ENCODE data around the gene IFNL3. TPM values are rescaled to one million over a fixed set of nuclear protein-coding genes. Genes with fewer than 3 reads are reported as not detected.
"Not testable (repeated sequence)": the region's sequence is repeated elsewhere in the genome, so short reads cannot be mapped to it uniquely, and the experiment has no call there.

The IFNL3 gene
- total and polyA plus RNA-seq, 7 donors, result 0.22 TPM; not detected in 6

GRCh38 chr19:39276740-39277139, 31.9 kb upstream of the IFNL3 start:
- intact Hi-C loops (cut with DNase I), result no loop called here
- peaks cover 0 to 14% (median 0%) of the 10 kb centered on the region in 3 donors for H3K27me3 ChIP-seq
- peaks cover 0 to 2% (median 0%) of the 10 kb centered on the region in 4 donors for H3K9me3 ChIP-seq
- TF ChIP-seq, protein P1, sequence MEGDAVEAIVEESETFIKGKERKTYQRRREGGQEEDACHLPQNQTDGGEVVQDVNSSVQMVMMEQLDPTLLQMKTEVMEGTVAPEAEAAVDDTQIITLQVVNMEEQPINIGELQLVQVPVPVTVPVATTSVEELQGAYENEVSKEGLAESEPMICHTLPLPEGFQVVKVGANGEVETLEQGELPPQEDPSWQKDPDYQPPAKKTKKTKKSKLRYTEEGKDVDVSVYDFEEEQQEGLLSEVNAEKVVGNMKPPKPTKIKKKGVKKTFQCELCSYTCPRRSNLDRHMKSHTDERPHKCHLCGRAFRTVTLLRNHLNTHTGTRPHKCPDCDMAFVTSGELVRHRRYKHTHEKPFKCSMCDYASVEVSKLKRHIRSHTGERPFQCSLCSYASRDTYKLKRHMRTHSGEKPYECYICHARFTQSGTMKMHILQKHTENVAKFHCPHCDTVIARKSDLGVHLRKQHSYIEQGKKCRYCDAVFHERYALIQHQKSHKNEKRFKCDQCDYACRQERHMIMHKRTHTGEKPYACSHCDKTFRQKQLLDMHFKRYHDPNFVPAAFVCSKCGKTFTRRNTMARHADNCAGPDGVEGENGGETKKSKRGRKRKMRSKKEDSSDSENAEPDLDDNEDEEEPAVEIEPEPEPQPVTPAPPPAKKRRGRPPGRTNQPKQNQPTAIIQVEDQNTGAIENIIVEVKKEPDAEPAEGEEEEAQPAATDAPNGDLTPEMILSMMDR (IDR thresholded peaks at IDR 0.05), result no peak
- TF ChIP-seq POLR2A (IDR thresholded peaks at IDR 0.05) (no peak), EP300 (IDR thresholded peaks at IDR 0.05) (no peak), POLR2AphosphoS5 (IDR thresholded peaks at IDR 0.05) (no peak)
- H3K36me3 ChIP-seq, result no peaks in the 10 kb centered on the region
- H3K4me1 ChIP-seq, result no peaks in the 10 kb centered on the region
- 90 to 94% methylated on average over 5 of the region's 5 CpGs for WGBS, 2 donors
- H3K27ac ChIP-seq, result no peak overlapping the region
- DNase-seq, result no peak
- H3K4me3 ChIP-seq, result no peak overlapping the region

- TF ChIP-seq, protein P1 (IDR thresholded peaks at IDR 0.05), result no peak
- no peak for TF ChIP-seq POLR2A (IDR thresholded peaks at IDR 0.05)
- no peak for TF ChIP-seq EP300 (IDR thresholded peaks at IDR 0.05)
- no peak for DNase-seq
- WGBS, 2 donors, result 86 to 87% methylated on average over 5 of the region's 5 CpGs
- H3K4me3 ChIP-seq, result no peak overlapping the region
- H3K9me3 ChIP-seq, result no peaks in the 10 kb centered on the region
- intact Hi-C loops (cut with DNase I), result no loop called here
- no peak overlapping the region for H3K27ac ChIP-seq
- H3K4me1 ChIP-seq, result no peaks in the 10 kb centered on the region
- H3K27me3 ChIP-seq, result peaks cover 0 to 20% (median 6%) of the 10 kb centered on the region in 3 donors
- no peaks in the 10 kb centered on the region for H3K36me3 ChIP-seq
Observed at GRCh38 chr19:39275578-39275977, 30.8 kb upstream of the IFNL3 start.

- H3K36me3 ChIP-seq; intact Hi-C loops (cut with DNase I); H3K4me1 ChIP-seq; H3K4me3 ChIP-seq; DNase-seq; H3K9me3 ChIP-seq; H3K27ac ChIP-seq: not testable (repeated sequence)
- 85 to 86% methylated on average over 5 of the region's 5 CpGs for WGBS, 2 donors
- peaks cover 0 to 22% (median 6%) of the 10 kb centered on the region in 3 donors for H3K27me3 ChIP-seq
Observed at GRCh38 chr19:39273859-39274258, 29.1 kb upstream of the IFNL3 start.

DNA sequence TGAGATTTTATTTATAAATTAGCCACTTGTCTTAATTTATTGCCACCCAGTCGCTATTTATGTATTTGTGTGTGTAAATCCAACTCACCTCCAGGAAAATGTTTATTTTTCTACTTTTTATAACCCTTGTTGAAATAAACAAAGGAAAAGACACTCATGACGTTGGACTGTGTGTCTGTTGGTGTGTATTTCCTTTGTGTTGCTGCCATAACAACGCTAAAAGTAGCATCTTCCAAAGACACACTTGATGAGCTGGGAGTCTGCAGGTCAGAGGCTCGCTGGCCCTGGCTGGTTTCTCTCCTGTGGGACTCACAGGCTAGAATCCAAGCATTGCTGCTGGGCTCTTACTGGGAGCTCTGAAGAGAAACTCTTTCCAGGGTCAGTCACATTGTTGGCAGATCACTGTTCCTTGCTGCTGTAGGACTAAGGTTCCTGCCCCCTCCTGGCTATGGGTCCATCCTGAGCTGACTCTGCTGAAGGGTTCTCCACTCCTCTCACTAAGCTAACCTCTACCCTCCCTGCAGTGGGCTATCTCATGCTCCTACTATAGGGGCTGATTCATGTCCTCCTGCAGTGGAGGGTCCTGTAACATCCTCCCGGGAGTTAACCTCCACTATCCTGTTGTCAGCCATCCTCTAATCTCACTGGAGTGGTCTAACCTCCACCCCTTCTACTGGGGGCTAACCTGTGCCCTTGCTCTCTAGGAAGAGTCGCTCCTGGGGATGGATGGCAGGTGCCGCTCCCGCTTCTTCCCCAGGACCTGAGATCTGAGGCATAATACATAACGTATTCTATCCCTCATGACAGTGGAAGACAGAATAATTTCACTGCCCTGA, 25.4 kb upstream of the IFNL3 start:
- Histone ChIP-seq H3K4me1 (peaks cover 0 to 1% (median under 1%) of the 10 kb centered on the region in 4 donors), H3K36me3 (no peaks in the 10 kb centered on the region), H3K27ac (no peak overlapping the region), H3K9me3 (no peaks in the 10 kb centered on the region), H3K27me3 (peaks cover 4 to 36% (median 11%) of the 10 kb centered on the region in 3 donors), H3K4me3 (no peak overlapping the region)
- intact Hi-C loops (cut with DNase I), result no loop called here
- no peak for DNase-seq
- TF ChIP-seq POLR2AphosphoS5 (IDR thresholded peaks at IDR 0.05) (no peak), POLR2A (IDR thresholded peaks at IDR 0.05) (no peak), EP300 (IDR thresholded peaks at IDR 0.05) (no peak)
- TF ChIP-seq, protein P1 (IDR thresholded peaks at IDR 0.05), result no peak
- 61 to 75% methylated on average over 9 of the region's 9 CpGs for WGBS, 2 donors

DNA sequence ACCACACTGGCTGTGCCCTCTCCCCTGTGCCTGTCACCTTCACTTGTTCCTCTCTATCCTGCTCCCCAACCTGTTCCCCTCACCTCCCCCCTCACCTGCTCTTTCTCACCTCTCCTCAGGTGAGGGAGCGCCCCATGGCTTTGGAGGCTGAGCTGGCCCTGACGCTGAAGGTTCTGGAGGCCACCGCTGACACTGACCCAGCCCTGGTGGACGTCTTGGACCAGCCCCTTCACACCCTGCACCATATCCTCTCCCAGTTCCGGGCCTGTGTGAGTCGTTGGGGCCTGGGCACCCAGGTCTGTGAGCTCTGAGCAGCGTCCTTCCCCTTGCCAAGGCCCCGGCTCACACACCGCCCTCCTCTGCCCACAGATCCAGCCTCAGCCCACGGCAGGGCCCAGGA, 24.6 kb upstream of the IFNL3 start:
- Histone ChIP-seq H3K4me1 (peaks cover 0 to 10% (median 7%) of the 10 kb centered on the region in 4 donors), H3K27me3 (peaks cover 13 to 45% (median 20%) of the 10 kb centered on the region in 3 donors)
- H3K36me3 ChIP-seq; intact Hi-C loops (cut with DNase I); DNase-seq; H3K9me3 ChIP-seq; H3K4me3 ChIP-seq; H3K27ac ChIP-seq: not testable (repeated sequence)
- 74 to 77% methylated on average over 10 of the region's 10 CpGs for WGBS, 2 donors

DNA sequence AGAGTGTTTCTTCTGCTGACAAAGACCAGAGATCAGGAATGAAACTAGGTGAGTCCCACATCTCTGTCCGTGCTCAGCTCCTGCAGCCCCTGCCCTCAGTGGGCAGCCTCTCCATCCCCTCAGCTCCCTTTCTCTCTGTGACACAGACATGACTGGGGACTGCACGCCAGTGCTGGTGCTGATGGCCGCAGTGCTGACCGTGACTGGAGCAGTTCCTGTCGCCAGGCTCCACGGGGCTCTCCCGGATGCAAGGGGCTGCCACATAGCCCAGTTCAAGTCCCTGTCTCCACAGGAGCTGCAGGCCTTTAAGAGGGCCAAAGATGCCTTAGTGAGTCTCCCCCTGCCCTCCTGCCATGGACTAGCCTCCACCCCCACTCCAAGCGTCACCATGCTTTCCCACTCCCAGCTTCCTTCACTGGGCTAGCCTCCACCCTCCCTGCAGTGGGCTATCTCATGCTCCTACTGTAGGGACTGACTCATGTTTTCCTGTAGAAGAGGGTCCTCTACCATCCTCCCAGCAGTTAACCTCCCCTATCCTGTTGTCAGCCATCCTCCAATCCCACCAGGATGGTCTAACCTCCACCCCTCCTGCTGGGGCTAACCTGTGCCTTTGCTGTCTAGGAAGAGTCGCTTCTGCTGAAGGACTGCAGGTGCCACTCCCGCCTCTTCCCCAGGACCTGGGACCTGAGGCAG, 23.9 kb upstream of the IFNL3 start:
- H3K4me1 ChIP-seq, result peaks cover 0 to 17% (median 11%) of the 10 kb centered on the region in 4 donors
- H3K4me3 ChIP-seq; DNase-seq; H3K36me3 ChIP-seq; H3K27ac ChIP-seq; intact Hi-C loops (cut with DNase I); H3K9me3 ChIP-seq: not testable (repeated sequence)
- WGBS, 2 donors, result 80 to 82% methylated on average over 10 of the region's 10 CpGs
- peaks cover 20 to 52% (median 27%) of the 10 kb centered on the region in 3 donors for H3K27me3 ChIP-seq

DNA sequence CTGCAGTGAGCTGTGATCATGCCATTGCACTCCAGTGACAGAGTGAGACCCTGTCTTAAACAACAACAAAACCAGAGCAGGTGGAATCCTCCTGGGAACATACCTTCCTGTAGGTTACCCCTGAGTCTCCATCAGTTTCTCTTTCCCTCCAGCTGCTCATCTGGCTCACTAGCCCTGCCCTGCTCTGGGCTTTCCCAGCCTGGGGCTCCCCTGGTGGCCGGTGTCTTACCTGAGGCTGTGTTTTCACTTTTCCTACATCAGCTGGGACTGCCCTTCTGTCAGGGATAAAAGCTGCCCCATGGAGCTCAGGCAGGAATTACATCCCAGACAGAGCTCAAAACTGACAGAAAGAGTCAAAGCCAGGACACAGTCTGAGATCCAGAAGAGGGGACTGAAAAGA, 23.3 kb upstream of the IFNL3 start, which contains the start of gene IFNL2:
Gene IFNL2, plus strand, starts transcription at position 312 of the 400 bp plus-strand sequence. CDS start 173 bp downstream, outside the sequence.
- H3K36me3 ChIP-seq; H3K9me3 ChIP-seq; H3K4me3 ChIP-seq; H3K27ac ChIP-seq; intact Hi-C loops (cut with DNase I); DNase-seq: not testable (repeated sequence)
- no CpG with 5 or more reads among the region's 1 CpG for WGBS, 2 donors
- Histone ChIP-seq H3K27me3 (peaks cover 22 to 56% (median 33%) of the 10 kb centered on the region in 3 donors), H3K4me1 (peaks cover 0 to 17% (median 11%) of the 10 kb centered on the region in 4 donors)

Measured in sigmoid colon (tissue), 7 donors.